GM18907 (cell line): ENCODE data around the gene EIF4H.
"Not testable (repeated sequence)": the region's sequence is repeated elsewhere in the genome, so short reads cannot be mapped to it uniquely, and the experiment has no call there.

Experiments used
- ATAC-seq: cut with Tn5 transposase; IDR thresholded peaks from one replicate; pipeline ENCODE4 v1.9.1; 2021; ENCODE audit warnings: mild to moderate bottlenecking, moderate library complexity; ENCODE audit not compliant: unreplicated experiment

Gene EIF4H

DNA sequence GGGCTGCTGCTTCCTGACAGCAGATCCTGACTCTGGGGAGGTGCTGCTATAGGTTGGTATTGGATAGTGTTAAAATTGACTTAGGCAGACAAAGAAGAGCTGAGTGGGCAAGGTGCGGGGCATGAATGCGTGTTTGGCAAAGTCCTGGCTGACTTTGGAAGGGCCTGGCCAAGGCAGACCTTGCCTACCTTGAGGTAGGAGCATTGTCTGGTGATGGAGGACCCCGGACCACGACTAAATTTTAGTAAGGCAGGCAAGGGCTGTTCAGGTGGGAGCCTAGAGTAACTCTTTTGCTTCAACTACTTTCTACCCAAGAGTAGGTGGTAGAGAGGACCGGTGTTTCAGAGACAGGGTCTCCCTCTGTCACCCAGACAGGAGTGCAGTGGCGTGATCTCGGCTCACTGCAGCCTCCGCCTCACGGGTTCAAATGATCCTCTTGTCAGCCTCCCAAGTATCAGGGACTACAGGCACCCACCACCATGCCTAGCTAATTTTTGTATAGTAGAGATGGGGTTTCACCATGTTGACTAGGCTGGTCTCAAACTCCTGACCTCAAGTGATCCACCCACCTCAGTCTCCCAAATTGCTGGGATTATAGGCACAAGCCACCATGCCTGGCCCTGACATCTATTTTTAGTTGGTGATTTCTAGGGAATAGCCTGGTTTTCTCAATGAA lies 23.4 kb downstream of the EIF4H start:
- no peak for ATAC-seq

DNA sequence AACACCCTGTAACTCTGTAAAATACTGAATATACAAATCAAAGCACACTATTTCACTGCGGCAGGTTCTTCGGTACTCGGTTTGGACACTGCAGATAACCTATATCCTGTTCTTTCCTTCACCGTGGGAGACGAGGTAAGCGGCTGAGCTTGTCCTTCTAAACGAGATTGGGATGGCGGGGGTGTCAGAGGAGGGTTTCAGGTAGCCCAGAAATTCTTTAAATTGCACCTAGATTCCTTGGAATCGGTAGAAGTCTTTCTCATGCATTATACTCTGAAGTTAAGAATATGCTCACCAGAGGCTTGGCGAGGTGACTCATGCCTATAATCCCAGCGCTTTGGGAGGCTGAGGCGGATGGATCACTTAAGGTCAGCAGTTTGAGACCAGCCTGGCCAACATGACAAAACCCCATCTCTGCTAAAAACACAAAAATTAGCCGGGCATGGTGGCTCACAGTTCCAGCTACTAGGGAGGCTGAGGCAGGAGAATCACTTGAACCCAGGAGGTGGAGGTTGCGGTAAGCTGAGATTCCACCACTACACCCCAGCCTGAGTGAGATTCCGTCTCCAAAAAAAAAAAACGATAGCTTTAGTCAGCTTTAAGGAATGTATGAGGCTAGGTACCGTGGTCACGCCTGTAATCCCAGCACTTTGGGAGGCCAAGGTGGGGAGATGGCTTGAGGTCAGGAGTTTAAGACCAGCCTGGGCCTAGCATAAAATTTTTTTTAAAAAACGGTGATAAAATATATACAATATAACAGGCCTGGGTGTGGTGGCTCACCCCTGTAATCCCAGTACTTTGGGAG lies 25.6 kb downstream of the EIF4H start:
- no peak for ATAC-seq

GRCh38 chr7:74202841-74203556 lies 28.8 kb downstream of the EIF4H start:
- ATAC-seq: no peak

GRCh38 chr7:74203956-74204618 lies 29.9 kb downstream of the EIF4H start:
- ATAC-seq: no peak

GRCh38 chr7:74206052-74206451 lies 31.9 kb downstream of the EIF4H start:
- not testable (repeated sequence) for ATAC-seq

- no peak for ATAC-seq
Measured at GRCh38 chr7:74206589-74207120, 32.5 kb downstream of the EIF4H start.

DNA sequence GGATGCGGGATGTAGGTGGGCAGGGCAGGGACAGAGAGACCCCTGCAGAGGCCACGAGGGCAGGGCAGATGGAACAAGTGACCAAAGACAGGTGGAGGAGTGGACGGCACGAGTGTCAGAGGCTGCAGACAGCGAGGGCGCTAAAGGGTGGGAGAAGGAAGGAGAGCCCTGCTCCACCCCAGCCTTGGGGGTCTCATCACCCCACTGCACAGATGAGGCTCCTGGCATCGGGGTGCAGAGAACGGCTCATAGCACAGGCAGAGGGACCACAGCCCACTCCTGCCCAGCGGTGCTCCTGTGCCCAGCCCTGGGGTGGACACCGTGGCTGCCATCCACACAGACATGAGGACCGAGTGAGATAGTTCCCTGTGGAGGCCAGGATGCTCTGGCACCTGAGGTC lies 33.4 kb downstream of the EIF4H start:
- ATAC-seq: no peak

DNA sequence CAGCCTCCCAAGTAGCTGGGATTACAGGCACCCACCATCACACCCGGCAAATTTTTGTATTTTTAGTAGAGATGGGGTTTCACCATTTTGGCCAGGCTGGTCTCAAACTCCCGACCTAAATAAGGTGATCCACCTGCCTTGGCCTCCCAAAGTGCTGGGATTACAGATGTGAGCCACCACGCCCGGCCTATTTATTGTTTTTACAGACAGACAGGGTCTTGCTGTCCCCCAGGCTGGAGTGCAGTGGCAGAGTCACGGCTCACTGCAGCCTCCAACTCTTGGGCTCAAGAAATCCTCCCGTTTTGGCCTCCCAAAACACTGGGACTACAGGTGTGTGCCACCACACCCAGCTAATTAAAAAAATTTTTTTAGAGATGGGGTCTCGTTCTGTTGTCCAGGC lies 34.1 kb downstream of the EIF4H start:
- ATAC-seq: not testable (repeated sequence)

- ATAC-seq: no peak
Measured at GRCh38 chr7:74212661-74213060, 38.5 kb downstream of the EIF4H start.

DNA sequence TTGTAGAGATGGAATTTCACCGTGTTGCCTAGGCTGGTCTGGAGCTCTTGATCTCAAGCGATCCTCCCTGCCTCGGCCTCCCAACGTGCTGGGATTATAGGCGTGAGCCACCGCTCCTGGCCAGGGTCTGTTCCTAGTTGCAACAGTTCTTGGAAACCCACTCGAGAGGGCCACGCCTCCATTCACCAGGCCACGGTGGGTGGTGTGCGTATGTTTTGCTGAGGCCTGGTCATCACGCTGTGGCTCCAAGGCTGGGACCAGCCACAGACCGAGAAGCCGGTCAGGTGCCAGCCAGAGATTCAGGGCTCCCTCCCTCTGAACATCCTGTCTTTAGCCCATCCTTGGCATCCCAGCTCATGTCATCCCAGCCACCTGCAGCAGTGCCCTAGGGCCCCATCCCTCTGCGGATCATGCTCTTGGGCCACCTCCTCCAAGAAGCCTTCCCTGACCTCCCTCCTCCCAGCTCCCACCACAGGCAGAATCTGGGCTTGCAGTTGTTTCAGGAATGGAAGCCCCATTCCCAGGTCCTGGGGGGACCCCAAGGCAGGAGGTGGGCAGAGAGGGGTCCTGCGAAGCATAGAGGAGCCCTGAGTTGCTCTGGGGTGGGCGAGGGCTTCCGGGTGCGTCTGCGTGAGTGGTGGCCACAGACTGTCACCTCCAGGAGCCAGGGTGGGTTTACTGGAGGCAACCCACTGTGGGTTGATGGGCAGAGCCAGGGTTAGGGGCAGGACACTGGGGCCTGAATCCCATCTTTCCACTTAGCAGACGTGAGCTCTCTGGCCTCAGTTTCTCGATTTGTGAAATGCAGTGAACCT lies 40.9 kb downstream of the EIF4H start:
- ATAC-seq: no peak

GRCh38 chr7:74215921-74216320 lies 41.8 kb downstream of the EIF4H start:
- no peak for ATAC-seq

DNA sequence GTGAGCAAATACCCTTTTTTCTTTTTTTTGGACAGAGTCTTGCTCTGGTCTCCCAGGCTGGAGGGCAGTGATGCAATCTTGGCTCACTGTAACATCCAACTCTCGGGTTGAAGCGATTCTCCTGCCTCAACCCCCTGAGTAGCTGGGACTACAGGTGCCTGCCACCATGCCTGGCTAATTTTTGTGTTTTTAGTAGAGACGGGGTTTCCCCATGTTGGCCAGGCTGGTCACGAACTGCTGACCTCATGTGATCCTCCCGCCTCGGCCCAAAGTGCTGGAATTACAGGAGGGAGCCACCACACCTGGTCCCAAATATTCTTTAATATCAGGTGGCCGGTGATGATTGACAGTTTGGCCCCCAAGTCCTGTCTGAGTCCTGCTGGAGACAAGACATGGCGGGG lies 42.2 kb downstream of the EIF4H start:
- ATAC-seq: no peak

DNA sequence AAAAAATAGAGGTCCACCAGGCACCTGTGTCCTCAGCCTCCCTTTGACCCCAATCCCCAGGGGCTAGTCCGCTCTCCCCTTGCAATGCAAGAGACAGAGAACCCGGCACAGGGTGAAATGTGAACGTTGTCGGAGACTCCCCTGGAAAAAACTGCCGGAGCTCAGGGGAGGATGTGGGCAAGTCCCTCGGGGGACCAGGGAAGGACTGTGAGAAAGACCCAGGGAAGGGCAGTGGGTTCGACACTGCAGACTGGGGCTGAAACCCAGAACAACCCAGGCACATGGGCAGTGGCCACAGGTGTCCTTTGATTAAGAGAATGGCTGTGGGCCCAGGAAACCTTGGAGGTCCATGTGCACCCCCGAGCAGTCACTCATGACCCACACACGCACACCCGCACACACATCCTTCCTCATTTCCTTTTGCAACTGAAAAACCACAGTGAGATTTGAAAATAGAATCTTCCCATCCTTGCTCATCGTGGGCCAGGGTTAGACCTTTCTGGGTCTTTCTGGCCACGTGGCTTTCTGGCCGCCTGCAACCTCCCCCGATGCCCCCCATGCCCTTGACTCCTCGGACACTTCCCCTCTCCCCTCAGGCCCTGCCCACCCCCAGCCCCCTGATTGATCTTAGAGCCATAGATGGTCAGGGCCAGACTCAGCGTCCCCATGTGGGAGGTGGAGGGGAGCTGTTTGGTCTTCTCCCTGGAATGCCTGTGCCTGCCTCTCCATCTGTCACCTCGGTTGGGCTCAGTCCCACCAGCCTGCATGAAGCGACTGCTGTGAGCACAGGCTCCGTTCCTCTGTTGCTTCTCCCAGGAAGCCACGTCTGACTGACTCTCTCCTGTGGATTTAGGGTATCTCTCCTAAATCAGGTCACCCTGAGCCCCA lies 43.5 kb downstream of the EIF4H start:
- peak; percentile 67 for ATAC-seq

DNA sequence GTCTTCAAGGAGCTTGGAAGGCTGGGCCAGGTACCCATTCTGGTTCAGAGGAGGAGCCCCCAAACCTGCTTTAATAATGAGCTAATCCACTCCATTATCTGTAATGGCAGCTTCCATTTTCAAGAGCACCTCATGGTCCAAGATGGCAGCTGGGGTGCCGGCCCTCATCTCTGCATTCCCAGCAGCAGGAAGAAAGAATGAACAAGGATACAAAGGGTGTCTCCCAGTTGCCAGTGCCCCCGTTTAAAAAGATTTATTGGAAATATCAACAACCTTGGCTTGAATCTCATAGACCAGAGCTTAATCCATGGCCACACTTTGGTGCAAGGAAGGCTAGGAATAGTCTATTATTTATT lies 44.2 kb downstream of the EIF4H start:
- no peak for ATAC-seq

DNA sequence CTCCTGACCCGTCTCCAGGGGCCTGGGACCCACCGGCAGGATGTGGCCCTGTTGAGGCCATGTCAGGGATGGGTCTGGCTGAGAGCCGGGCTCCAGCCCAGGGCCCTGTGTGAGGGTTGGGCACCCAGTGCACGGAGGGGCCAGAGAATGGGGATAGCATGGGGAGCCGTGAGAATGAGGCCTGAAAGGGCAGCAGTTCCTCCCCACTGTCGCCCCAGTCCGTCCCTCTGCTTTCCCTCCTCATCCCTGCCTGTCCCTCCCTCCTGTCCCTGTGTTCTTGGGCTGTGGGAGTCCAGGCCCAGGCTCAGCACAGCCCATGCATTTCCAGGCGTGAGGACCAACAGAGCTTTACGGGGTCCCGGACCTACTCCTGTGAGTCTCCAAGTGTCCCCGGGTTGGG lies 45.3 kb downstream of the EIF4H start:
- no peak for ATAC-seq

- no peak for ATAC-seq
Measured at GRCh38 chr7:74220229-74220628, 46.1 kb downstream of the EIF4H start.

- ATAC-seq: no peak
Measured at GRCh38 chr7:74221713-74222112, 47.6 kb downstream of the EIF4H start.

DNA sequence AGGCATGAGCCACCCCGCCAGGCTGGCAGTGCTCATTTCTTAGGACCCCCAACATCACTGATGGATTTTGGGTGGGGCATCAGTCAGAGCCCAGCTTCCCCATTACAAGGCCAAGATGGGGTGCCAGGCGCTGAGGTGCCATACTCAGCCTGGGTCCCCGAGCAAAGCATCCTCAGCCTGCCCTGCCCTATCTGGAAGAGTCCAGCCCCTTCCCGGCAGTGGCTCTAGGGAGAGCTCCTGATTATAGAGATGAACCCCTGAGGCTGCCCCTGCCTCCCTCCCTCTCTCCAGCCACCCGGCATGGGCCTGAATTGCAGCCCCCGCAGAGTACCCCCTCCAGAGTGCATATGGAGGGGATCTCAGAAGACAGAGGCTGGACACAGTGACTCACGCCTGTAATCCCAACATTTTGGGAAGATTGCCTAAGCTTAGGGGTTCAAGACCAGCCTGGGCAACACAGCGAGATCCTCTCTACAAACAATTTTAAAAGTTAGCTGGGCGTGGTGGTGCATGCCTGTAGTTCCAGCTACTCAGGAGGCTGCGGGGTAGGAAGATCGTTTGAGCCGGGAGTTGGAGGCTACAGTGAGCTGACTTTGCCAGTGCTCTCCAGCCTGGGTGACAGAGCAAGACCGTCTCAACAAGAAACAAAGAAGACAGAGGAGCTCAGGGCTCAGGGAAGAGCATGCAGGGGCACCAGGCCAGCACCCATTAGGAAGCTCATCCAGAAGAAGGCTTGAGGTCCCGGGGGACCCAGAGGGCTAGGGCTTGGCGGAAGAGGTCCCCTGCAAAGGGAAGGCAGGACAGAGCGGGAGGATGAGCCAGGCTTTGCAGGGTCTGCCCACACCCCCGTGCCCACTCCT lies 48.9 kb downstream of the EIF4H start:
- no peak for ATAC-seq
